Natural killer cell (primary cell): ENCODE measurements around the gene AXIN1. TPM values are rescaled to one million over a fixed set of nuclear protein-coding genes. Genes with fewer than 3 reads are reported as not detected.

Experiments used
- ATAC-seq, 3 donors: fragments of 150-1000 bp in 2 of 3; fragments of 200-7000 bp in 1 of 3; cut with Tn5 transposase; 1 replicate in 1 of 3; 2 replicates in 2 of 3; pipeline ENCODE4 v1.10.0; 2021; ENCODE audit warnings: mild to moderate bottlenecking in 2 of 3, moderate library complexity in 2 of 3
- DNase-seq, 2 donors: peaks; one replicate each; pipeline versions ENCODE4 v3.0.0 to v3.0.0-alpha.2; 2013 to 2021; ENCODE audit warnings: mixed read lengths in 1 of 2
- H3K27ac ChIP-seq: one replicate; pipeline ENCODE4 v1.5.1; 2013; ENCODE audit warnings: mild to moderate bottlenecking, low read length
- H3K27me3 ChIP-seq: one replicate; pipeline ENCODE4 v1.6.1; 2013; ENCODE audit warnings: low read length; ENCODE audit not compliant: control insufficient read depth, insufficient read depth
- H3K36me3 ChIP-seq: one replicate; pipeline ENCODE4 v1.6.1; 2013; ENCODE audit warnings: low read length; ENCODE audit not compliant: control insufficient read depth, insufficient read depth
- H3K4me1 ChIP-seq: one replicate; pipeline ENCODE4 v1.6.1; 2013; ENCODE audit warnings: low read length; ENCODE audit not compliant: control insufficient read depth, insufficient read depth
- H3K4me3 ChIP-seq: one replicate; pipeline ENCODE4 v1.5.1; 2013; ENCODE audit warnings: low read length
- H3K9me3 ChIP-seq: one replicate; pipeline ENCODE4 v1.6.1; 2013; ENCODE audit warnings: low read length; ENCODE audit not compliant: control insufficient read depth, insufficient read depth
- H3K27ac Mint-ChIP-seq, 2 donors: one replicate each; pipeline ENCODE4 v1.8.0; 2022; ENCODE audit warnings: mild to moderate bottlenecking in 2 of 2, mixed read lengths in 2 of 2, moderate library complexity in 1 of 2
- H3K27me3 Mint-ChIP-seq, 2 donors: one replicate each; pipeline ENCODE4 v1.8.0; 2022; ENCODE audit warnings: low read depth in 2 of 2, mixed read lengths in 2 of 2
- H3K36me3 Mint-ChIP-seq: one replicate; pipeline ENCODE4 v1.8.0; 2022; ENCODE audit warnings: mixed read lengths
- H3K4me1 Mint-ChIP-seq, 2 donors: one replicate each; pipeline ENCODE4 v1.8.0; 2022; ENCODE audit warnings: mixed read lengths in 2 of 2
- H3K4me3 Mint-ChIP-seq: one replicate; pipeline ENCODE4 v1.8.0; 2022; ENCODE audit warnings: mild to moderate bottlenecking, moderate library complexity, mixed read lengths
- H3K9me3 Mint-ChIP-seq, 2 donors: one replicate each; pipeline ENCODE4 v1.8.0; 2022; ENCODE audit warnings: mixed read lengths in 2 of 2
- CTCF ChIP-seq: fragments of 200-600 bp; IDR thresholded peaks from one replicate; pipeline ENCODE4 v1.8.0; 2022; ENCODE audit warnings: antibody characterized with exemption
- WGBS: methylation state at CpG from one replicate; pipeline ENCODE4 v1.1.7; 2013; ENCODE audit warnings: missing lambda C conversion rate; ENCODE audit not compliant: insufficient coverage; 5-methylcytosine and 5-hydroxymethylcytosine counted together
- intact Hi-C: fragments of 100-400 bp; cut with micrococcal nuclease; formaldehyde crosslinking; loops from one replicate; pipeline ENCODE4 v1.14.2; 2022
- total RNA-seq, 4 donors: library from RNA; stranded (reverse); fragments of 120-200 nt in 1 of 4; gene quantifications; one replicate each; pipeline versions ENCODE4 v1.2.3 to v1.2.4, GENCODE V29; 2013 to 2022

AXIN1 gene
- total RNA-seq, 3 donors from 2014 or later (not counting 1 experiment from before 2014, with no cell fraction given): 100 to 122 (median 106) TPM

- H3K4me1 ChIP-seq: peaks cover 78% of the 10 kb centered on the region
- no peaks in the 10 kb centered on the region for H3K27me3 ChIP-seq
- Mint-ChIP-seq H3K36me3 (no peaks in the 10 kb centered on the region), H3K9me3 (no peaks in the 10 kb centered on the region), H3K27ac (peak overlapping the region; percentile 56 to 76), H3K27me3 (no peaks in the 10 kb centered on the region), H3K4me3 (peak overlapping the region; percentile 74), H3K4me1 (peaks cover 63 to 76% of the 10 kb centered on the region in 2 donors)
- no peak overlapping the region for H3K27ac ChIP-seq
- intact Hi-C loops: no loop called here
- ATAC-seq: no peak
- H3K36me3 ChIP-seq: peaks cover 36% of the 10 kb centered on the region
- TF ChIP-seq CTCF: no peak
- DNase-seq: no peak
- H3K4me3 ChIP-seq: no peak overlapping the region
- H3K9me3 ChIP-seq: no peaks in the 10 kb centered on the region
- WGBS: 61% methylated on average over 5 of the region's 5 CpGs
Observed at GRCh38 chr16:317583-317982, 34.9 kb downstream of the AXIN1 start.

- peaks cover 42% of the 10 kb centered on the region for H3K36me3 ChIP-seq
- no peaks in the 10 kb centered on the region for H3K36me3 Mint-ChIP-seq
- DNase-seq: no peak
- intact Hi-C loops: no loop called here
- H3K4me1 ChIP-seq: peaks cover 72% of the 10 kb centered on the region
- H3K27me3 Mint-ChIP-seq: no peaks in the 10 kb centered on the region
- H3K27ac ChIP-seq: no peak overlapping the region
- H3K4me3 ChIP-seq: no peak overlapping the region
- no peaks in the 10 kb centered on the region for H3K9me3 ChIP-seq
- ATAC-seq: no peak
- peaks cover 57 to 69% of the 10 kb centered on the region in 2 donors for H3K4me1 Mint-ChIP-seq
- no peaks in the 10 kb centered on the region for H3K27me3 ChIP-seq
- H3K27ac Mint-ChIP-seq: peak overlapping the region; percentile 56 to 76
- 90% methylated on average over 17 of the region's 19 CpGs for WGBS
- H3K9me3 Mint-ChIP-seq: no peaks in the 10 kb centered on the region
- TF ChIP-seq CTCF: no peak
- H3K4me3 Mint-ChIP-seq: peak overlapping the region; percentile 65
Observed at GRCh38 chr16:316741-317464, 35.6 kb downstream of the AXIN1 start.

GRCh38 chr16:314795-315299 is 37.7 kb downstream of the AXIN1 start:
- Histone ChIP-seq H3K36me3 (peaks cover 40% of the 10 kb centered on the region), H3K4me1 (peaks cover 58% of the 10 kb centered on the region), H3K27ac (no peak overlapping the region), H3K9me3 (no peaks in the 10 kb centered on the region), H3K4me3 (no peak overlapping the region), H3K27me3 (no peaks in the 10 kb centered on the region)
- no peaks in the 10 kb centered on the region for H3K36me3 Mint-ChIP-seq
- 85% methylated on average over 12 of the region's 14 CpGs for WGBS
- no peaks in the 10 kb centered on the region for H3K9me3 Mint-ChIP-seq
- peak overlapping the region; percentile 42 for H3K4me3 Mint-ChIP-seq
- ATAC-seq (peak in 1 of 3 donors; percentile 12), DNase-seq (no peak)
- peaks cover 43 to 57% of the 10 kb centered on the region in 2 donors for H3K4me1 Mint-ChIP-seq
- H3K27ac Mint-ChIP-seq: peak overlapping the region; percentile 47 to 68
- no peaks in the 10 kb centered on the region for H3K27me3 Mint-ChIP-seq
- no peak for TF ChIP-seq CTCF
- intact Hi-C loops: no loop called here
